Progenitor cell of endocrine pancreas (in vitro differentiated cells): Measurements from ENCODE around the gene LRRC27. TPM values are rescaled to one million over a fixed set of nuclear protein-coding genes. Genes with fewer than 3 reads are reported as not detected.

Source experiments
- DNase-seq: peaks from one replicate; pipeline ENCODE4 v3.0.0; 2021; ENCODE audit warnings: low spot score; ENCODE audit not compliant: unreplicated experiment
- H3K27ac Mint-ChIP-seq: 2 replicates; pipeline ENCODE4 v1.8.0; 2021; ENCODE audit warnings: mild to moderate bottlenecking, moderate library complexity, mixed read lengths
- H3K27me3 Mint-ChIP-seq: 2 replicates; pipeline ENCODE4 v1.8.0; 2021; ENCODE audit warnings: mixed read lengths
- H3K36me3 Mint-ChIP-seq: 2 replicates; pipeline ENCODE4 v1.8.0; 2022; ENCODE audit warnings: mixed read lengths; ENCODE audit not compliant: insufficient read depth
- H3K4me1 Mint-ChIP-seq: 2 replicates; pipeline ENCODE4 v1.8.0; 2021; ENCODE audit warnings: low read depth, mixed read lengths
- H3K4me3 Mint-ChIP-seq: 2 replicates; pipeline ENCODE4 v1.8.0; 2021; ENCODE audit warnings: low read depth, mild to moderate bottlenecking, moderate library complexity, mixed read lengths
- H3K9me3 Mint-ChIP-seq: 2 replicates; pipeline ENCODE4 v1.8.0; 2021; ENCODE audit warnings: low read depth, mixed read lengths
- total RNA-seq: library from RNA; stranded (reverse); gene quantifications from 2 replicates; pipeline ENCODE4 v1.2.1, GENCODE V29; 2021
- TF ChIP-seq, protein P1 (sequence below): fragments of 200-600 bp; sonication (generic); IDR thresholded peaks from one replicate; pipeline ENCODE4 v1.5.0; 2021; ENCODE audit warnings: antibody characterized with exemption, mild to moderate bottlenecking; ENCODE audit not compliant: unreplicated experiment

The LRRC27 gene
- total RNA-seq, 1 donor from 2014 or later: 22.1 TPM

DNA sequence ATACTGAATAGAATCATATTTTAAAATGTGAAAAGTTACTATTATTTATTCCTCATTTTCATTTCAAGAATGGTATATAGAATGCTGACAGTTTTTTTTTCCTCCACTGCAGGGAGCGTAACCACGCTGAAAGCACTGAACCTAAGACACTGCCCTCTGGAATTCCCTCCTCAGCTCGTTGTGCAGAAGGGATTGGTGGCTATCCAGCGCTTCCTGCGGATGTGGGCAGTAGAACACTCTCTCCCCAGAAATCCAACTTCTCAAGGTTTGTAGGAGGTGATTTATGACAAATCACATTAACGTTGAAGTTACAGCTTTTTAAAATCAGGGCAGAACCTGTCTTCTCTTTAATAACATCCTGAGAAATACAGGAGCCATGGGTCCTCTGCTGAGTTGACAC is 12.4 kb downstream of the LRRC27 start:
- Mint-ChIP-seq H3K4me1 (peaks cover 1% of the 10 kb centered on the region), H3K27ac (no peak overlapping the region), H3K36me3 (peaks cover 40% of the 10 kb centered on the region), H3K4me3 (no peak overlapping the region), H3K9me3 (peaks cover 3% of the 10 kb centered on the region), H3K27me3 (no peaks in the 10 kb centered on the region)
- DNase-seq: no peak
- TF ChIP-seq, protein P1, sequence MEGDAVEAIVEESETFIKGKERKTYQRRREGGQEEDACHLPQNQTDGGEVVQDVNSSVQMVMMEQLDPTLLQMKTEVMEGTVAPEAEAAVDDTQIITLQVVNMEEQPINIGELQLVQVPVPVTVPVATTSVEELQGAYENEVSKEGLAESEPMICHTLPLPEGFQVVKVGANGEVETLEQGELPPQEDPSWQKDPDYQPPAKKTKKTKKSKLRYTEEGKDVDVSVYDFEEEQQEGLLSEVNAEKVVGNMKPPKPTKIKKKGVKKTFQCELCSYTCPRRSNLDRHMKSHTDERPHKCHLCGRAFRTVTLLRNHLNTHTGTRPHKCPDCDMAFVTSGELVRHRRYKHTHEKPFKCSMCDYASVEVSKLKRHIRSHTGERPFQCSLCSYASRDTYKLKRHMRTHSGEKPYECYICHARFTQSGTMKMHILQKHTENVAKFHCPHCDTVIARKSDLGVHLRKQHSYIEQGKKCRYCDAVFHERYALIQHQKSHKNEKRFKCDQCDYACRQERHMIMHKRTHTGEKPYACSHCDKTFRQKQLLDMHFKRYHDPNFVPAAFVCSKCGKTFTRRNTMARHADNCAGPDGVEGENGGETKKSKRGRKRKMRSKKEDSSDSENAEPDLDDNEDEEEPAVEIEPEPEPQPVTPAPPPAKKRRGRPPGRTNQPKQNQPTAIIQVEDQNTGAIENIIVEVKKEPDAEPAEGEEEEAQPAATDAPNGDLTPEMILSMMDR: no peak

DNA sequence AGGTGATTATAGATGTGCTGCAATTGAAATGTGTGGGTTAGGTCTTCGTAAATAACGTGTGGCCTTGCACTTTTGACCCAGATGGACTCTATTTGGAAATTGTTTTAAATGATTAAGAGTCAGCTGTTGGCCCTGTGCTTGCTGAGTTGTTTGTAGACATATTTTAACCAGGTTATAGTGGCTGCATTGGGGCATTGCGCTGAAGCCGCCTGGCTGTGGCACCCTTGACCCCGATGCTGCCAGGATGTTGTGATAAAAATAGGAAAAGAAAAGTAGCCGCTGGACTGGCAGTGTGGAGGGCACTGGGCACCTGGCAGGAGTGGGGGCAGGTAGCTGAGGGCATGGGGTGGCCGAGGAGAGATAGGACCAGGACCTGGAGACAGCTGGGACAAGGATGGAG is 13.4 kb downstream of the LRRC27 start:
- H3K27me3 Mint-ChIP-seq: no peaks in the 10 kb centered on the region
- no peak overlapping the region for H3K4me3 Mint-ChIP-seq
- H3K36me3 Mint-ChIP-seq: peaks cover 38% of the 10 kb centered on the region
- TF ChIP-seq, protein P1: no peak
- H3K4me1 Mint-ChIP-seq: peaks cover 1% of the 10 kb centered on the region
- H3K9me3 Mint-ChIP-seq: peaks cover 3% of the 10 kb centered on the region
- DNase-seq: no peak
- no peak overlapping the region for H3K27ac Mint-ChIP-seq

DNA sequence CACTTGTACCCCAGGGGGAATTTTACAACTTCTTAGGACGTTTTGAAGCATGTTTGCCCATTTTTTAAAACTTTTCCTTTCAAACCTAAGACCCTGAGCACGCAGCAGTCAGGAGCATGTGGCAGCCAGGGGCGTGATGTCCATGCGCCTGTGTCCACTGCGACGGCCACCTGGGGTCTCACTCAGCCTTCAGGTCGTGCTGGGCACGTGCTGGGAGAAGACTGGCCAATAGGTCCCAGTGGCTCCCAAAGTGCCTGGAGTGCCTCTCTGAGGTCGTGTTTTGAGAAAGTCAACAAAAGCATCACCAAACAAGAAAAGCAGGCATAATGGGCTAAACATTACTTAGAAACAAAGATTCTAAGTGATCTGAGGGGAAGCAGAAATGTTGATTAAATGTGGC is 14.8 kb downstream of the LRRC27 start:
- DNase-seq: no peak
- Mint-ChIP-seq H3K4me1 (peaks cover 1% of the 10 kb centered on the region), H3K4me3 (no peak overlapping the region), H3K9me3 (peaks cover 3% of the 10 kb centered on the region), H3K36me3 (peaks cover 33% of the 10 kb centered on the region), H3K27me3 (no peaks in the 10 kb centered on the region), H3K27ac (peak overlapping the region; percentile 23)
- TF ChIP-seq, protein P1: no peak

DNA sequence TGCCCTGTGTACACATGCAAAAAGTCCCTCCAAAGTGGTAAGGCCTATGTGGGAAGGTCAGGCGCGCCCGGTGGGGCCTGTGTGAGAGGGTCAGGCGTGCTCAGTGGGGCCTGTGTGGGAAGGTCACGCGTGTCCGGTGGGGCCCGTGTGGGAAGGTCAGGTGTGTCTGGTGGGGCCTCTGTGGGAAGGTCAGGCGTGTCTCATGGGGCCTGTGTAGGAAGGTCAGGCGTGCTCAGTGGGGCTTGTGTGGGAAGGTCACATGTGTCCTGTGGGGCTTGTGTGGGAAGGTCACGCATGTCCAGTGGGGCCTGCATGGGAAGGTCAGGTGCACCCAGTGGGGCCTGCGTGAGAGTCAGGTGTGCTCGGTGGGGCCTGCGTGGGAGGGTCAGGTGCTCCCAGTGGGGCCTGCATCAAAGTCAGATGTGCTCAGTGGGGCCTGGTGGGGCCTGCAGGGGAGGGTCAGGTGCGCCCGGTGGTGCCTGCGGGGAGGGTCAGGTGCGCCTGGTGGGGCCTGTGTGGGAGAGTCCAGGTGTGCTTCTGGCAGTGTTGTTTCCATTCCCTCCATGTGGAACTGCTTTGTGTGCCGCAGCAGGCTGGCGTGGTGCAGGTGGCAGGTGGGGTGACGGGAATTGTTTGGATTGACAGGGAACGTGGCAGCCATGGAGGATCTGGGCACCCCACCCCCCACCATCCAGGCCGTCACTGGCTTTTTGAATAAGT is 15.4 kb downstream of the LRRC27 start:
- no peak for DNase-seq
- H3K4me3 Mint-ChIP-seq: no peak overlapping the region
- TF ChIP-seq, protein P1: no peak
- H3K27me3 Mint-ChIP-seq: no peaks in the 10 kb centered on the region
- H3K4me1 Mint-ChIP-seq: peaks cover 1% of the 10 kb centered on the region
- peaks cover 29% of the 10 kb centered on the region for H3K36me3 Mint-ChIP-seq
- H3K9me3 Mint-ChIP-seq: peaks cover 2% of the 10 kb centered on the region
- peak overlapping the region; percentile 23 for H3K27ac Mint-ChIP-seq

DNA sequence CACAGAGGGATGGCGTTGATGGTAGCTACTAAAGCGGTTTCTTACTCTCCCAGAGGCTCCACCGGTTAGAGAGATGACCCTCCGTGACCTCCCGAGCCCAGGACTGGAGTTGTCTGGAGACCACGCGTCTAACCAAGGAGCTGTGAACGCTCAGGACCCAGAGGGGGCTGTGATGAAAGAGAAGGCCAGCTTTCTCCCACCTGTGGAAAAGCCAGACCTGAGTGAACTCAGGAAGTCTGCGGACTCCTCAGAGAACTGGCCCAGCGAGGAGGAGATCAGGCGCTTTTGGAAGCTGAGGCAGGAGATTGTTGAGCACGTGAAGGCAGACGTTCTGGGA is 15.9 kb downstream of the LRRC27 start:
- Mint-ChIP-seq H3K27me3 (no peaks in the 10 kb centered on the region), H3K4me3 (no peak overlapping the region), H3K27ac (no peak overlapping the region), H3K9me3 (no peaks in the 10 kb centered on the region), H3K36me3 (peaks cover 25% of the 10 kb centered on the region), H3K4me1 (peaks cover 1% of the 10 kb centered on the region)
- DNase-seq: no peak
- TF ChIP-seq, protein P1: no peak
